Inflammatory macrophage treated with lipopolysaccharide for 1 hour (primary cell): ENCODE results near the gene LARP4B.

ENCODE experiments used
- DNase-seq, 2 donors: peaks; one replicate each; pipeline ENCODE4 v3.0.0-alpha.2; 2020 to 2022

The LARP4B gene

DNA sequence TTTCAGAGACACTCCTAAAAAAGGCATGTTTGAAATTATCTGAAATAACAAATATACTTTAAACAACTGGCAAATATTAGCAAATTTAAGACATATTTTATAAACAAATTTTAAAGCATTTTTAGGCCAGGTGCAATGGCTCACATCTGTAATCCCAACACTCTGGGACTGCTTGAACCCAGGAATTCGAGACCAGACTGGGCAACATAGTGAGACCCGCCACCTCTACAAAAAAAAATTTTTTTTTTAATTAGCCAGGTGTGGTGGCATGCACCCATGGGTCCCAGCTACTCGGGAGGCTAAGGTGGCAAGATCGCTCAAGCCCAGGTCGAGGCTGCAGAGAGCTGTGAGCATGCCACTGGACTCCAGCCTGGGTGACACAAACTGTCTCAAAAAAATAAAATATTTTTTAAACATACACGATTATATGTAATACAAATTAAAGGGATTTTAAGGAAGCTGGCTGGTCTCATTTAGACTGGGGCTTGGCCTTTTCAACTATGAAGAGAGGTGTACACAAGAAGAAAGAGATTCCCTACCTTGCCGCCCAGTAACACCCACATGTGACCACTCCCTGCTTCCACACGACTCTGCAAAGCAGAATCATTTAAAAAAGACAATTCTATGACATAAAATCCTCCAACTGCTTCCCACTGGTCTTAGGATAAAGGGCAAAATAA is 7.5 kb downstream of the LARP4B start:
- no peak for DNase-seq

- DNase-seq: peak in 1 of 2 donors; percentile 23
Measured at GRCh38 chr10:921471-922414, 9.8 kb downstream of the LARP4B start.

- no peak for DNase-seq
Measured at GRCh38 chr10:920450-920849, 11.1 kb downstream of the LARP4B start.

DNA sequence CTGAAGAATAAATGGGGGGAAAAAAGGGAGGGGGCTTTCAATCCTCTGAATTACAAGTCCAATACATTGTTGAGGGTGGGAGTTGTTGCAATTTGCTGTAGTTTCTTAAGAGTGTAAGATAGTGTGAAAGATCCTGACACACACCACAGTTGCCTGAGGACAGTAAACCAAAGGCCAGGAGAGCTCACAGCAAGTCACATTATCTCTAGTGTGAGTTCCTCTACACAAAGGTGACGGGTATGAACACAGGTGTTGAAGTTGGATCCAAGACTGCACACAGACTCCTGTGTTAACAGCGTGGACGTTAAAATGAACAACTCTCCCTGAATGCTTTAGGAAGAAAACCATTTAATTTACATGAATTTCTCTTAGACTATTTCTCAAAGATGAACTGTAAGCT is 12.0 kb downstream of the LARP4B start:
- no peak for DNase-seq

GRCh38 chr10:917999-918398 is 13.5 kb downstream of the LARP4B start:
- DNase-seq: no peak

DNA sequence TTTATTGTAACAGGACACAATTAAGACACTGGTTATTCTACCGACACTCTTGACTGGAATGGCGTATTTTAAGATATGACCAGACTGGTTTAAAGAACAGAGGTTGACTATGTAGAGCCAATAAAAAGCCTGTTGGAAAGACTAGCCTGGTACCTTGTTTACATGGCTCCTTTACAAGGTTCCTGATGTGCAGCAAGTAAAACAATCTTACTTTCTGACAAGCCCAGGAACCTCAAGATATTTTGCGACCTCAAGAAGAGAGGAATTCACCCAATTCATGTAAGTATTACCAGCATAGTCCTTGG is 14.1 kb downstream of the LARP4B start:
- DNase-seq: no peak

DNA sequence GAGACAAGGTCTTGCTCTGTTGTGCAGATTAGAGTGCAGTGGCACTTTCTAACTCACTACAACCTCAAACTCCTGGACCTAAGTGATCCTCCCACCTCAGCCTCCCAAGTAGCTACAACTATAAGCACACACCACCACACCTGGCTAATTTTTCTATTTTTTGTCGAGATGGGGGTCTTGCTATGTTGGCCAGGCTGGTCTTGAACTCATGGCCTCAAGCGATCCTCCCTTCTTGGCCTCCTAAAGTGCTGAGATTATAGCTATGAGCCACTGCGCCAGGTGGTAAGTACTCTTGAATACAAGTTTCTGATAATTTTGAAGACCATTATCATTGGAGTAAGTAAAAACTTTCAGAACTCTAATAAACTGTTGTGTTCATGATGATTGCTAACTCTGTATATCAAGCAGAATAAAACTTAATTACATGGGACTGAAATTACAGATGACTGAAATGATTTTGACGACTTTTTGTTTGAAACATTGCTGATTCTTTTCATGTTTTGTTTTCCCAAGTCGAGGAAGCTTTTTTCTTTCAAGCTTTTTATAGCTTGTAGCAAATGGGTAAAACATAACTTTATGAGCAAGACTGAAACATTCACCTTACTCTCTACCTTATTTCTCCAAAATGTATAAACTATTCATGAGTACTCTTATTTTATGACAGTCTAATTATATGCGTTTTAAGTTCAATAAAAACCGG is 14.6 kb downstream of the LARP4B start:
- no peak for DNase-seq

GRCh38 chr10:909831-910230 is 21.7 kb downstream of the LARP4B start:
- no peak for DNase-seq

GRCh38 chr10:905972-906371 is 25.5 kb downstream of the LARP4B start:
- no peak for DNase-seq

DNA sequence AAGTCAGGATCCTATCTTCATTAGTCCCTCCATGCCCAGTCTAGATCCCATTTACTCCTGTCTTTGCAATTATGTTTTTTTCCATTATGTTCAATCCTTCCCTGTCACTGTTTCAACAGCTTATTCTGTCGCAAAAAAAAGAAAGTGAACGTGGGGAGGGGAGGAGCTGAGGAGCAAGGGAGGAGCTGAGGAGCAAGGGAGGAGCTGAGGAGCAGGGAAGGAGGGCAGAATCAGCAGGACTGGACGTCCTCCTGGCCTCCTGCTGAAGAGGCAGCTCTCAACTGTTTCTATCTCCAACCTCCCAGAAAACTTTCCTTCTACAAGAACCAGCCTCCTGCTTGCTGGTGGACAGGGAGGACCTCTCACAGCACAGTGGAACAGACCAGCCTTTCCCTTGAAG is 26.0 kb downstream of the LARP4B start:
- peak in 1 of 2 donors; percentile 16 for DNase-seq

- DNase-seq: no peak
Measured at GRCh38 chr10:904403-904802, 27.1 kb downstream of the LARP4B start.

GRCh38 chr10:898141-898540 is 33.4 kb downstream of the LARP4B start:
- DNase-seq: no peak

GRCh38 chr10:896982-897381 is 34.5 kb downstream of the LARP4B start:
- no peak for DNase-seq

DNA sequence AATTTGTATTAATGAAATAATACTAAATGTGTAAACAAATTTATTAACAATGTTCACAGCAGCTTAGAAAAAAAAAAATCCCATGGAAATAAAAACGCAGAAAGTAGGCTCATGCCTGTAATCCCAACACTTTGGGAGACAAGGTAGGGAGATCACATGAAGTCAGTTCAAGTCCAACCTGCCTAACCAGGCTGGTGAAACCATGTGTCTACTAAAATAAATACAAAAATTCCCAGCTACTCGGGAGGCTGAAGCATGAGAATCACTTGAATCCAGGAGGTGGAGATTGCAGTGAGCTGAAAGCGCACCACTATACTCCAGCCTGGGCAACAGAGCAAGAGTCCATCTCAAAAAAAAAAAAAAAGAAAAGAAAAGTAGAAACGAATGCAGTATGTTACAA is 36.2 kb downstream of the LARP4B start:
- no peak for DNase-seq

- no peak for DNase-seq
Measured at GRCh38 chr10:878895-879294, 52.6 kb downstream of the LARP4B start.

DNA sequence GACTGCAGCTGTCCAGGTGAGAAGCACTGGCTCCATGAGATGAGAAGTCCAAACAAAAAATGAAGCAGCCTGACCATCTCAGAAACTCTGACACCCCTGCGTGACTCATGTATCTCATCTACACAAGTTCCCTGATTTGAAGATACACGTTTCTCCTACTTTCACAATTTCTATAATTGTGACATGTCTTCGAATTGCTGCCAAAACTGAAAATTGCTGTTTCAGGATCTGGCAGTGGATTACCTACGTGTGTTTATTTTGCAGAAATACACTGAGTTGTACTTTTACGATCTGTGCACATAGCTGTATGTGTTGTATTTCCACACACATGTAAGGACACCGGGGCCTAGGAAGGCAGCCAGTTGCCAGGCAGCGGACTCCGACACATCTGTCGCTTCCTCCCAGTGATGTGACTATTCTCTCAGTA is 53.2 kb downstream of the LARP4B start:
- DNase-seq: peak; percentile 25 to 31

- no peak for DNase-seq
Measured at GRCh38 chr10:876438-876837, 55.1 kb downstream of the LARP4B start.

- no peak for DNase-seq
Measured at GRCh38 chr10:873020-873419, 58.5 kb downstream of the LARP4B start.

- DNase-seq: no peak
Measured at GRCh38 chr10:871951-872403, 59.5 kb downstream of the LARP4B start.

DNA sequence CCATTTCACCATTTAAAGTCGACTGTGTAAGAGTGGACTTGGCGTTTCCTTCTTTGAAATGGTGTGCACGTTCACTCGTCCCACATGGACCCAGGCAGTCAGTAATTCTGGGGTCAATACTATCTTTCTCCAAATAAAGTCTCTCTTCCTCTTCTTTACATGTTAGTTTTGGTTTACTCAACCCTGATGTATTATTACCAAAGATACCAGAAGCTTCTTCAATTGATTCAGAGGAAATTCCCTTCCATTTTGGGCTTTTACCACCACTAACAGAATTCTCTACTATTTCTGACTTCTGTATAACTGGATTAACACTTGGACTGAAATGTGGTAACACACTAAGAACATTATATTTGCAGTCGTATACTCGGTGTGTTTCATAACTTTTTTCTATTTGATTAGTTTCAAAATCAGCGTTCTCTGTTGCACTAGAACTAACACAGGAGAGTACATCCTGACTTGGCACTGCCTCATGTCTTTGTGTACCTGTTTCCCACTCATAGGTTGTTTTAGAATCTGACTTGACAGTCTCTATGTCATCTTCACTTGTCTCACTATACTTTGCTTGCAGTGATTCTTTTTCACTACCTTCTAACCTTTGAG is 60.8 kb downstream of the LARP4B start:
- DNase-seq: peak; percentile 83

DNA sequence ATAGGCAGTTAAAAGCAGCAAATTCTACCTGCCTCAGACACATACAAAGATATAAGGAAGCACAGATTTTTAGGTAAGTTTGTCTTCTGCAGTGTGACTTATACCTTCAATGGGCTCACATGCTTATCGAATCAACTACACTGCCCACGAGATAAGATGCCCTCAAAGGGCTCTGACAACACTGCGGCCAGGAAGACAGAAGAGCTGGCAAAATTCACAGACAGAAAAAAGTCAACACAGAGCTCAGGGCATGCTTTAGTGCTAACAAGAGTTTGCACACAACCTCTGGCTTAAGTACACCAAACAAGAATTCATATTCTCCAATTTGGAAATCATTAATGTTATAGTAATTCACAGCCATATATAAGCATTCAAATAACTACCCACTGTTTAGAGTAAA is 62.3 kb downstream of the LARP4B start:
- no peak for DNase-seq

- no peak for DNase-seq
Measured at GRCh38 chr10:867807-868206, 63.7 kb downstream of the LARP4B start.

DNA sequence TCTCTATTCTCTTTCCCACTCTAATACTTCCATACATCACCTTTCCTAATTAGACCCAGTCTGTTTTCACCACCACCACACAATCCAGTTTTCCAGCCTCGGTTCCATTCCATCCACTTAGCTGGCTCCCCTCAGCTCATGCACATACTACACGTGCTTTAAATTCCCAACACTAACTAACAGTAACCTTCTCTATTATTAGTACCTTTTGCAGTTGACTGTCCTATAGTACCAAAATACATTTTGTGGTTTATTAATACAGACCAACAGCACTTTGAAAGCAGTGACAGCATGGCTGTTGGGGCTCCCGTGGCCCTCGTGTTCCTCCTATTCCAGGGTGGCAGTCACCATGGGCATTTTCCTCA is 64.9 kb downstream of the LARP4B start:
- no peak for DNase-seq
